Glomerular endothelial cell (primary cell): Measurements from ENCODE around the gene RIT2. TPM values are rescaled to one million over a fixed set of nuclear protein-coding genes. Genes with fewer than 3 reads are reported as not detected.
"Not testable (repeated sequence)": the region's sequence is repeated elsewhere in the genome, so short reads cannot be mapped to it uniquely, and the experiment has no call there.

Experiments
- DNase-seq: peaks from one replicate; pipeline ENCODE4 v3.0.0-alpha.2; 2011; ENCODE audit warnings: low read depth, low spot score; ENCODE audit errors: extremely low read depth
- total RNA-seq: library from RNA; depleted of rRNA; stranded (reverse); fragments of >200 nt; gene quantifications from 2 replicates; pipeline ENCODE4 v1.2.3, GENCODE V29; 2015

RIT2 gene
- total RNA-seq, 1 donor from 2014 or later = not detected

DNA sequence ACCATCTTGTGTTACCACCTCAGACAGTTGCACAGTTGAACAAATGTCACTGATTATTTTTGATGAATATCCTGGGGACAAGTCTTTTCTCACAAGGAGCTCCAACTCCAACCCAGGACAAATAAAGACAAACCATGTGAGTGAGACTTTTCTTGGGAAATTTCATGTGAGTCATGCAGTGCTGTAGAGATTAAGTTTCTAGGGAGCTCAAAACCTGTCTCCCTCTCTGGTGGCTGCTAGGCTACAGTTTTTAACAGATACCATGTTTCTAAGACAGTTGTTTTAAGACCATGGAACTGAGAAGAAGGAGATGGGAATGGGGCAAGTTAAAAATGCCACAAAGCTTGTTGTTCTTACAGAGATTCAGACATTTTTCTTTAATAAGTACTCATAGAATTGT is 255.5 kb downstream of the RIT2 start:
- no peak for DNase-seq

DNA sequence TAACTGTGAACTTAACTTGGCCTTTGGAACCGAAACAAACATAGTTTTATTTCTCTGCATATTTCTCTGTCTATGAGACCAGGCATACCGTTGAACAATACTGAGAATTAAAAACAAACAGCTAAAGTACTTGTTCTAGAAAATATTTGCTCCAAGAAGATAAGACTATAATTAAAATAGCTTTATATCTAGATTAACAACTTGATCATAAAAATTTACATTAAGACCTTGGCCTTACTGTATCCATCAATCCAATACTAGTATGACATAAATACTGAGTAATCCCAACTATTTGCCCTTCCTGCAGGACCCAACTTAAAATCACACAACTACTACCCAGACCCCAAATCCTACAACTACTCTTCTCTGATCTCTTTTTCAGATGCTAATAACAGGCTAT is 260.9 kb downstream of the RIT2 start:
- DNase-seq = no peak

DNA sequence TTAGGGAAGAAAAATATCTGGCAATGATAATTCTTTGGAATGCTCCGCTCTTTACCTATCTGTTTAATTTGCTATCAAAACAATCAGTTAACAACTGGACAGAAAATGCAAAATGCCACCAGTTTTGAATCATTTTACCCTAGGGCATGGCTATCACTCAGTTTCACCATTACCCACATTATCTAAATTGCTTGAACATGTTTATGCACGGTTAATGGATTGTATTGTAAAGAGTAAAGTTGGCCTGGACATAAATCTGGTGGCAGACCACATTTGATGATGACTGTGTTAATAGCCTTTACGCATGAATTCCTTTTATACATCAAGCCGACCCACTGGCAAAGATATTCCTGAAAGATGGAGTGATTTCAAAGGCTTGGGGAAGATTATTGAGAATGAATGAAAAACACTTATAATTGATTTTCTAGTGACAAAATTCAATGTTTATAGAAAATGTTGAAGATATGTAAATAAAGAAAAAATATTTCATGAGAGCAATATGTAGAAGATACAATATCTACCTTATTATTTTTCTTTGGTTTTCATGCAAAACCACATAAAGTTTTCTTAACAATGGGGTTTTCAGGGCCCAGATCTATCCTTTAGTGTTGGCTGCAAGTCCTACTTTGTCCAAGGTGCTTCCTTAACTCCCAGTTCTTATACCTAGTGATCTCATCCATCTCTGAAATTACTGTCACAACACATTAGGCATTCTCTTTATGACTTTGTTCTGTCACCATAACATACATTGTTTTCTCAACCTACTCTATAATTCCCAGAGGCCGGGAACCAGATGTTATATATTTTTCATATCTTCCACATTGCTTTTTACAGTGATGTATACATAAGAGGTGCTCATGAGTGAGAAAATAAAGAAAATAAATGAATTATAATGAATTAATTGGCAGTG is 265.1 kb downstream of the RIT2 start:
- no peak for DNase-seq

DNA sequence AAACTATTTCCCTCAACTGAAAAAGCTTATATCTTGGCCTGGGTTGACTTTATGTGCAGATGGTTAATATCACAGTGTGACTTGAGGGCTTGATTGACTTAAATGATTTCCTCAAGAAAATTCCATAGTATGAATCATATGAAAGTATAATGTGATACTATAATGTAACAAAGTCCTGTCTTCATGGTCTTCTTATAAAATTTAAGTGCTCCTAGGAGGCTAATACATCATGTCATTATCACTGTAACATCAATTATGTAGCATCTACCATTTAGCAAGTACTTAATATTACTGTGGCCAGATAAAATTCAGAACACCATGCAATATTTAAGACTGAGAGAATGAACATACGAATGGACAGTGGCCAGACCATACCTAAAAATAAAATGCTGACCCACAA is 276.1 kb downstream of the RIT2 start:
- DNase-seq = no peak

DNA sequence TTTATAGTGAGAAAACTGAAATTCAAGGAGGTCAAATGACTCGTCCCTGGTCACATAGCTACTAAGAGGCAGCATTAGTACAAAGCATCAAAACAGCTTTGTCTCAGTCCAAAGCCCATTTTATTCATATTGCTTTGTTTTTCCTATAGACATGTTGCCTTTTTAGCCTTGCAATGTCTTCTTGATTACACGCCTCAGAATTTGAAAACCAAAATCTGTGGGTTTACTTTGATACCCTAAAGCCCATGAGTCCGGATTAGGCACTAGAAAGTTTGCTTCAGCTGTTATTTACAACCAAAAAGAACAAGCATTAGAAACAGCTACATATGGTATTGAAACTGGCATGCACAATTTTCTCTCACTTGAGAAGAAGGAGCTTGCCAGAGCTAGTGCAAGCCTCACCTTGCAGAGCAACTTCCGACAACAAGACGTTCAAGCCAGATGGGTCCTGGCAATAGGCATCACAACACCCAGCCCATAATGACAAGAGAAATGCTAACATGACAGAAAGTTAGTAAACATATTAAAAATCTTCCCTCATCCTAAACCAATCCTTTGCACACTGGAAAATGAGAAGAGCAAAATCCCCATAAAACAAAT is 276.8 kb downstream of the RIT2 start:
- DNase-seq = no peak

DNA sequence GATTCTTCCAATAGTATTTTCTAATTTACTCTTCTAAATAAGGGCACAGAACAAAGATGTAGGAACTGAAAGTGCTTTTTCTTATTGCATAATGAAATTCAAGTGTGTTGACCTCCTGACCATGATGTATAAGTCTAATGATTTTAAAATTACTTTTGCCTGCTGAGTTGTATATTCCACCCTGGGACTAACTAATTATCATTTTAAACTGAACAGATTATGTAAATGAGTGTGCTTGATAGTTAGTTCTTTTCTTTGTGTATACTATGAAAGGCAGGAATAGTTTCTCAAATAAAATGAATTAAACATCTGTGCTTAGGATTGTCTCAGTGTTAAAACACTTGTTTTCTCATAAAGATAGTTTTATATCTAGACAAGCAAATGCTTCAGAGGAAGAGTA is 284.5 kb downstream of the RIT2 start:
- DNase-seq = no peak

DNA sequence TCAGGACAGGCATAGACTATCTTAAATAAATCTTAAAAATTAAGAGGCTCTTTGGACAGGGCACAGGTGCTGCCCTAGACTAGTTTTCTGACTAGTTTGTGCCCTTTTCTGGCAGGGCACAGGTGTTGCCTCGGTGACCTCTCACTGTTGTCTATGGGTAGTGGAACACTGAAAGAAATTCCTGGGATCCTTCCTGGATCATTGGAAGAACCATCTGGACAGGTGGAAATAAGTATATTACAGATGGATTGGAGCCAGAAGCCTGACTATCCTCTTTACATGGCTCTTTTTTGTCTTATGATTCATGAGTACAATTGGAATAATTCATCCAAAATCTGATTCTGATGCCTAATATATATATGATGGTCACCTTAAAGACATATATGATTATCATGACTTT is 286.6 kb downstream of the RIT2 start:
- no peak for DNase-seq

DNA sequence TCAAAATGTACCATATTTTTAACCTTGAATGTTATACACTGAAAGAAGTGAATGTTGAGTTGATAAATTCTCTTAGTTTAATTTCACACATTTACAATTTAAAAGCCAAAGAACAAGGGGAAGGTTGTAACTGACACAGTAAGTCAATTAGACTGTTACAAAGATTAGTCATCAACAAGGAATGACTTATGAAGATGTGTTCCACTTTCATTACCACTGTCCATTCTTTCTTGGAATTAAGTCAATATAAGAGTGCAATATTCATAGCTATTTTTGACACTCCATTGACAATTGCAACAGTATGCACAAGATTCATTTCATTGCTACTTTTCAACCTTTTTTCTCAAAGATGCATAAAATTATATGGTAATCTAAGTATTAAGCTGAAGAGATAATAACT is 291.3 kb downstream of the RIT2 start:
- no peak for DNase-seq

DNA sequence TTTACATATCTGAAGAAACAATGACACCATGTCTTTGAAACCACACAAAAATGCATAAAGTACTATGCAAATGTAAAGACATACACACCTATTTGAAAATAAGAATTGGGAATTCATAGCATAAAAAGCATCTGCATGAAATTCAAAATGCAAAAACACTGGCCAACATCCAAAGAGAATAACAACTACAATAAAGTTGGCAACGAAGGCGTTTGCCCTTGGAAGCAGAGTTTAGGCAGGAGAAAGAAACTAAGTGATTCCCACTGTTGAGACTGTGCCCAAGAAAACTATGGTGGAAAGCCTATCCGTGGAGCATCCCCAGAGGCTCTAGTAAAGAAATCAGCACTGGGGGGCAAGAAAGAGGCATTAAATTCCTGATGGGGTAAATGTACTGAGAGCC is 292.8 kb downstream of the RIT2 start:
- no peak for DNase-seq

DNA sequence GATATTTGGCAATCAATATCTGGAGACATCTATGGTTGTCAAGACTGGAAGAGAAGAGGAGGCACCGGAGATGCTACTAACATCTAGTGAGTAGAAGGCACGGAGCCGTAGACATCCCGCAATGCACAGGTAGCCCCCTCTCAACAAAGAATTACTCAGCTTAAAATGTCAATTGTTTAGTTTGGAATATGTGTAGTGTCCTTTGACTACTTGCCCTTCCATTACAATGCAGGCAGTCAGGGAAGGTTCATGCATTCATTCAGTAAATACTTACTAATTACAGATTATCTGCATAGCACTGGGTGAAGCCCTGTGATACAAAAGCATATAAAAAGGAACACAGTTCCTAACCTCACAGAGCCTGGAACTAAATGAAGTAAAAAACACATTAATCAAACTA is 294.0 kb downstream of the RIT2 start:
- no peak for DNase-seq

DNA sequence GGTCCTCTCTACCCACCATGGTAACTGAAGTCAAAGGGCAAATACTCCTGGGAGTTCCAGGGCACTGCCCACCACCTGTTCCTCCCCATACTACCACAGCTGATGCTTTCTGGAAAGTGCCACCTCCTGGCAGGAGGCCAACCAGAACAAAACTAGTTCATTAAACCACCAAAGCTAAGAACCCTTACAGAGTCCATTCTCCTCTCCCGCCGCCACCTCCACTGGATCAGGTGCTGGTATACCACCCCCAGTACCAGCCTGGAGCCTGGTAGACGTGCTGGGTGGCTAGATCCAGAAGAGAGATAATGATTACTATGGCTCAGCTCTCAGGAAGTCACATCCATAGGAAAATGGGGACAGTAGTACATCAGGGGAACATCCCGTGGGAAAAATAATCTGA is 300.9 kb downstream of the RIT2 start:
- no peak for DNase-seq

DNA sequence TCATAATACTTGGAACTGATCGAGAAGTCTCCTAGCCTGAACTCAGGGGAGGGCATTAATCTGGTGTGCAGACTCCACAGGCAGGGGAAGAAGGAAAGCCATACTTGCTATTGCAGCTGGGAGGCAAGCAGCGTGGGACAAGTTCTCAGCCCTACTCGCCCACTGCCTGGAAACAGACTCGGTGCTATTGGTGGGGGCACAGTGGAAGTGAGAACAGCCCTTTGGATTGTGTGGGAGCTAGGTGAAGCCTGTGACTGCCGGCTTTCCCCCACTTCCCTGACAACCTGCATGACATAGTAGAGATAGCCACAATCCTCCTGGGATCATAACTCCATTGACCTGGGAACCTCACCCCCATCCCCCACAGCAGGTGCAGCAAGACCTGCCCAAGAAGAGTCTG is 301.3 kb downstream of the RIT2 start:
- no peak for DNase-seq

DNA sequence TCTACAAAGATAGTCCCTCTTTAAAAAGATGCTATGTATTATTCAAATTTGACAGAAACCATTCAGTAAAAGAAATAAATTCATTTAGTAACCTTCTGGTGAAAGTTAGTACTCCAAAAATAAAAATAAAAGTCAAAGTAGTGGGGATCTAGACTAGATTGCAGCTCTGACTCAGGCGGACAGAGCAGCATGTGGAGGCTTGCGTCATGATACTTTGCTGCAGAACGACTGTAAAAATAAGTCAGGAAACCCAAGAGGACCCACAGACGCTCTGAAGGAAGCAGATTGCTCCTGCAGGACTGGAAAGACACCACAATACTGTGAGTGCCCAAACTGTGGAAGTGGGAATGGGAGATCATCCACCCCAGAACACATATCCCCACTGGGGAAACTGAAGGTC is 301.9 kb downstream of the RIT2 start:
- DNase-seq = no peak

DNA sequence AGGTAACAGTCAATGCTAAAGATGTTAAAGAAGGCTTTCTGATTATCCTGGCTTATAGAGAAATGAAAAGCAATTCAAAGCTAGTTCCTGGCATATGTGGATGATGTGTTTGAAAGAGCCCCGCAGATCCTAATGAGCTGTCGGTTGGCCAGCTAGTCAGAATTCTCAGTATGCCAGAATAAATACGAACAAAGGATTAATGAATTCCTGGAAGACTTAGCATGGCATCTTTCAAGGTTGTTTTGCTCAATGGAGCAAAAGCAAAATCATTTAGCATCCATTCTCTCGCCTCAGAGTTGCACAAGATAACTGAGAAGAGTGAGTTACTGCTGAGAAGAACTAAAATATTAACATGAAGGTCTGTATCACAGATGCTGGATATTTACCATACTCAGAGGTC is 307.6 kb downstream of the RIT2 start:
- no peak for DNase-seq

DNA sequence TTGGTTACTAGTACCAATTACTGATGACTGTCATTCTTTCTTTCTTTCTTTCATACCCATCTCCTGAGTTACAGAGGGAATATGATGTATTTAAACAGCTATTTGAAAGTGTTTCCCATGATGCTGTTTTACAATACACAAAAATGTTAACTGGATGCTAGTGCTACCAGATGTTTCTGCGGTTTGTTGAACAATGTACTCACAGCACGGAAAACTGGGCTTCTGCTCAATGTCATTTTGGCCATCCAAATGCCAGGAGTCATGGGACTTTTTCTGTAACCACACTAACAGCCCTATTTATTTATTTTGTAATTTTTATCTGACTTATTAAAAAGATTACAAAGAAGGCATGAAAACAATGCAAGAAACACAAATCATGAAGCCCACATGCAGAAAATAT is 313.8 kb downstream of the RIT2 start:
- DNase-seq = no peak

DNA sequence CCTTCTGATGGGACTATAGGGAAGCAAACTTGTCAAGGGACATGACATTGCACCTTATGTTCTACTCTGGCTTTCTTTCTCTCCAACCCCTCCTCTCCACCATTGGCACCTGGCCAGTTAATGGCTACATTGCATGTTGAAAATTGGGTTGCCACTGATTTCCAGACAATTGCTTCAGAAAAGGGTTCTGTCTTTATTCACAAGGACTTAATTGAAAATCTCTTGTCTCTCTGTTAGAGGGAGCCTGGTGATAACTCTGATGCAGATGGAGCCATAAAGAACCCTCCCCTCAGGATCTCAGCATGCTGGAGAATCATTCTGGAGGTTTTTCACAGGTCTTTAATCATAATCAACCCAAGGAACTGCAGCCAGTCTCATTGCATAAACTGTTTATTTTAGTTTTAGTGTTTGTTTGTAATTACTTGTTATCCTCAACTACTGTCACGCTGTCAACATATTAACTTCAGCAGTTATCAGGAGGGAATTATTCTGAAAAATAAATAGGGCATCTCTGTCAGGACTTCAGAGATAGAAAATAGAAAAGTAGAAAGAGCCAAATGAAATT is 316.8 kb downstream of the RIT2 start:
- no peak for DNase-seq

DNA sequence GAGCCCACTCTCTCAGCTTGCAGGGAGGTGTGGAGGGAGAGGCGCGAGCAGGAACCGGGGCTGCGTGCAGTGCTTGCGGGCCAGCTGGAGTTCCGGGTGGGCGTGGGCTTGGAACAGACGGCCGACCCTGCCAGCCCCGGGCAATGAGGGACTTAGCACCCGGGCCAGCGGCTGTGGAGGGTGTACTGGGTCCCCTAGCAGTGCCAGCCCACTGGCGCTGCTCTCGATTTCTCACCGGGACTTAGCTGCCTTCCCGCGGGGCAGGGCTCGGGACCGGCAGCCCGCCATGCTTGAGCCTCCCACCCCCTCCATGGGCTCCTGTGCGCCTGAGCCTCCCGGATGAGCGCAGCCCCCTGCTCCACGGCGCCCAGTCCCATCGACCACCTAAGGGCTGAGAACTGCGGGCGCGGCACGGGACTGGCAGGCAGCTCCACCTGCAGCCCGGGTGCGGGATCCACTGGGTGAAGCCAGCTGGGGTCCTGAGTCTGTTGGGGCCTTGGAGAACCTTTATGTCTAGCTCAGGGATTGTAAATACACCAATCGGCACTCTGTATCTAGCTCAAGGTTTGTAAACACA is 320.2 kb downstream of the RIT2 start:
- not testable (repeated sequence) for DNase-seq

DNA sequence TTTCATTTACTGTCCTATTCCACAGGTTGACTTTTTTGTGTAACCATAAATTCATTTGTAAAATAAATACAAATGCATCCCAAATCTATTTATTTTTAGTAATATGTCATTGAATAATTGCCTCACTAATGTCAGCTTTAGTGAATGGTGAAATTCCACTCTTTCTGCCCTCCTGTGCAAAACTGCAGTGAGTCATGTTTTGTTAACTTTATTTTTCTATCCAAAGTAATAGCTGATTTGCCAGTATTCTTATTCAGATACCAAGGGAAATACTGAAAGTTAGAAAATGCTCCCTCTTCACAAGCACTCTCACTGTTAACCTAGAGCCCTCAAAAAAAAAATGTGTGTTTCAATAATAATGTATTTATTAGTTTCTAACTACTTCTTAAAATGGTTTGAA is 322.8 kb downstream of the RIT2 start:
- DNase-seq = no peak

DNA sequence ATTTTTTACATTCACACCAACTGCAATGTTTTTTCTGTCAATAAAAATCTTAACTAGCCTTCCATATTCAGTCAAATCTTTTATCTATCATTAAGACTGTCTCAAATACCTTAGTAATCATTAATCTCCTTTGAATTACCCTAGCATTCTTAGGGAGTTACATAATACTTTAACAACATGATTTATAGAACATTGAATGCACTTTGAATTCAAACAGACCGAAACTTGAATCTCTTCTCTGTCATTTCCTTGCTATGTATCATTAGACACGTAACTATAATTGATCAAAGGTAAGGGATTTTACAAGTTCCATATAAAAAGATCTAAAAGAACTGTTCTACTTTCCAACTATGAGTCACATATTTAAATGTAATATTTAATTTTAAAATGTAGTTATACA is 330.9 kb downstream of the RIT2 start:
- no peak for DNase-seq

DNA sequence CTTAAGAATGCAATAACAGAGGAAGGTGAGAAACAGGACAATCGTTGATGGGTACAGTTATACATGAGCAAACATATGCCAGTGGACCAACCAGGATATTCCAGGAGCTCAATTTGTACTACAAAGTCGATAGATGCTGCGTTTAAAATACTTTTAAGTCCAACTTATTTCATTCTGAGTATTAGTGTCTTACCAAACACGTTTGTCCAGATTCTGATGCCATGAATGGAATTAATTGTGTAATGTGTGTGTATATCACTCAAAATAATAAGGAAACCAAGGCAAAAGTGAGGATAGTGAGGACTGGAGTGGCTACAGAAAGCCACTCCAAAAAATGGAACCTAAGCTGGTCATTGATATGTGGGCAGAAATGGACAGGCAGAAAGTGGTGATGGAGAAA is 332.6 kb downstream of the RIT2 start:
- no peak for DNase-seq

DNA sequence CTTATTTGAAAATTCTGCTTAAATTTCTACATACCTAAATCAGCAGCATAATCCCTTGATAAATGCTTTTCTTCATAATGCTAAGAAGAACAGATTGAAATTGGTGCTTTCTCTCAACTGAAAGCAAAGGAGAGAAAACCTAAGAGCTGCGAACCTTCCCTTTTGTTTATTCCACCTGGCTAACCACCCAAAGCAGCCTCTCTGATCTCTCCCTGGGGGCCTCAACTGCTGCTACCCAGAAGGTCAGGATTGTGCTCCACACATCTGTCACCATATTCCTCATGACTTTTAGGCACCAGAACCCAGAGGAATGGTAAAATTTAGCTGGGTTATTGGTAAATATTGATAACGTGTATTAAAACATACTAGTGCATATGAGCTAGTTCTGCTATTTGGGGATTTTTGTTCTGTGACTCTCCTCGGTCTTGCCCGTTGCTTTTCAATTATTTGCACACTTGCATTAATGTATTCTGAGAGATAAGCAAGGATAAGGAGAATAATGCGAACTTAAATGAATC is 334.1 kb downstream of the RIT2 start:
- no peak for DNase-seq

DNA sequence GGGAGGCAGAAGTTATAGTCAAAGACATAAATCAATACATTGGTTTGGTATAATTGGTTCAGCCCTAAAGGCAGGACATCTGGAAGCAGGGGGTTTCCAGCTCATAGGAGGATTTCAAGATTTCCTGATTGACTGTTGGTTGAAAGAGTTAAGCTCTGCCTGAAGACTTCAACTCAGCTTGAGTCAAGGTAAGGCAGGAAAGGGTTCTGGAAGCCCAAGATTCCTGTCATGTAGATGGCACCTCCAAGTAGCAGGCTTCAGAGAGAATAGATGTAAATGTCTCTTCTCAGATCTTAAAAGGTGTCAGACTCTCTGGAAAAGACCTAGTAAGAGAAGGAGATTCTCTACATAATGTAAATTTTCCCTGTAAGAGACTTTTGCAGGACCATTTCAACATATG is 335.3 kb downstream of the RIT2 start:
- DNase-seq = no peak
